22Rv1 (cell line): ENCODE results near the gene JMJD1C.

Experiments used
- CTCF ChIP-seq: fragments of 450-650 bp; IDR thresholded peaks from 2 replicates; pipeline ENCODE4 v1.5.1; 2017; ENCODE audit warnings: mild to moderate bottlenecking
- ZFX ChIP-seq: fragments of 450-650 bp; IDR thresholded peaks from 2 replicates; pipeline ENCODE4 v1.6.1; 2017; ENCODE audit warnings: antibody characterized with exemption, borderline replicate concordance

GRCh38 chr10:63297941-63298340 is 167.8 kb downstream of the JMJD1C start:
- TF ChIP-seq CTCF (no peak), ZFX (no peak)
